RWPE2 (cell line): ENCODE results near the gene TAPBP.

ENCODE experiments used
- ATAC-seq: fragments of 200-7000 bp; cut with Tn5 transposase; 3 replicates; pipeline ENCODE4 v1.9.1; 2021; ENCODE audit warnings: low read depth
- DNase-seq: peaks from one replicate; pipeline ENCODE4 v3.0.0-alpha.2; 2020; ENCODE audit warnings: low spot score
- H3K27ac ChIP-seq: fragments of 450-650 bp; 2 replicates; pipeline ENCODE4 v1.5.1; 2017; ENCODE audit warnings: mild to moderate bottlenecking; ENCODE audit not compliant: poor library complexity, severe bottlenecking
- H3K27me3 ChIP-seq: fragments of 250-450 bp; sonication (Bioruptor Pico); 2 replicates; pipeline ENCODE4 v1.5.1; 2021; ENCODE audit warnings: mild to moderate bottlenecking, moderate library complexity; ENCODE audit not compliant: insufficient read depth, poor library complexity, severe bottlenecking
- H3K36me3 ChIP-seq: fragments of 250-450 bp; sonication (Bioruptor Pico); 2 replicates; pipeline ENCODE4 v1.5.1; 2020; ENCODE audit warnings: low read depth, mild to moderate bottlenecking, moderate library complexity
- H3K4me1 ChIP-seq: fragments of 250-450 bp; sonication (Bioruptor Pico); 2 replicates; pipeline ENCODE4 v1.5.1; 2021; ENCODE audit warnings: mild to moderate bottlenecking, moderate library complexity; ENCODE audit not compliant: insufficient read depth, poor library complexity, severe bottlenecking
- H3K4me3 ChIP-seq: fragments of 250-450 bp; sonication (Bioruptor Pico); 2 replicates; pipeline ENCODE4 v1.5.1; 2021; ENCODE audit warnings: mild to moderate bottlenecking, moderate library complexity; ENCODE audit not compliant: severe bottlenecking
- H3K9me3 ChIP-seq: fragments of 250-450 bp; sonication (Bioruptor Pico); 2 replicates; pipeline ENCODE4 v1.5.1; 2021; ENCODE audit warnings: mild to moderate bottlenecking, moderate library complexity; ENCODE audit not compliant: severe bottlenecking
- CTCF ChIP-seq: fragments of 450-650 bp; IDR thresholded peaks from one replicate; pipeline ENCODE4 v1.5.1; 2017; ENCODE audit warnings: mild to moderate bottlenecking, moderate library complexity; ENCODE audit not compliant: poor library complexity, severe bottlenecking

The TAPBP gene

GRCh38 chr6:33251395-33252012 is 62.4 kb downstream of the TAPBP start:
- no peaks in the 10 kb centered on the region for H3K27me3 ChIP-seq
- DNase-seq (no peak), ATAC-seq (no peak)
- no peak overlapping the region for H3K27ac ChIP-seq
- peaks cover 14% of the 10 kb centered on the region for H3K4me1 ChIP-seq
- no peak for TF ChIP-seq CTCF
- no peaks in the 10 kb centered on the region for H3K9me3 ChIP-seq
- peaks cover 20% of the 10 kb centered on the region for H3K36me3 ChIP-seq
- no peak overlapping the region for H3K4me3 ChIP-seq

- Histone ChIP-seq H3K4me1 (peaks cover 14% of the 10 kb centered on the region), H3K36me3 (peaks cover 20% of the 10 kb centered on the region), H3K27ac (peak overlapping the region; percentile 83), H3K4me3 (no peak overlapping the region), H3K27me3 (no peaks in the 10 kb centered on the region), H3K9me3 (no peaks in the 10 kb centered on the region)
- DNase-seq (no peak), ATAC-seq (no peak)
- TF ChIP-seq CTCF: no peak
These were observed 63.1 kb downstream of the TAPBP start for GRCh38 chr6:33250731-33251130.

- ATAC-seq (peak; percentile 24), DNase-seq (peak; percentile 28)
- Histone ChIP-seq H3K27me3 (no peaks in the 10 kb centered on the region), H3K36me3 (peaks cover 18% of the 10 kb centered on the region), H3K4me3 (peak overlapping the region; percentile 38), H3K27ac (peak overlapping the region; percentile 83), H3K4me1 (peaks cover 14% of the 10 kb centered on the region), H3K9me3 (no peaks in the 10 kb centered on the region)
- TF ChIP-seq CTCF: no peak
These were observed 63.9 kb downstream of the TAPBP start for GRCh38 chr6:33249732-33250630.
